GM19463 (cell line): Measurements from ENCODE around the gene LRRFIP1.

ENCODE experiments used
- ATAC-seq: cut with Tn5 transposase; IDR thresholded peaks from one replicate; pipeline ENCODE4 v1.9.1; 2021; ENCODE audit warnings: mild to moderate bottlenecking, moderate library complexity; ENCODE audit not compliant: unreplicated experiment

Gene LRRFIP1

DNA sequence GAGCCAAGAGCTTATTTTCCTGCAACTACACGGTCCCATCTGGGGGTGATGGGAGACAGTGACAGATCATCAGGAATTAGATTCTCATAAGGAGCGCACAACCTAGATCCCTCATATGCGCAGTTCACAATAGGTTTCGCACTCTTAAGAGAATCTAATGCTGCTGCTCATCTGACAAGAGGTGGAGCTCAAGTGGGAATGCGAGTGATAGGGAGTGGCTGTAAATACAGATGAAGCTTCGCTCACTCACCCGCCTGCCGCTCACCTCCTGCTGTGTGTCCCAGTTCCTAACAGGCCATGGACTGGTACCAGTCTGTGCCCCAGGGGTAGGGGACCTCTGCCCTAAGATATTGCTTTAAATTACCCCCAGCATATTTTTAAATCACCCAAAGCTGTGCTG lies 10.8 kb downstream of the LRRFIP1 start:
- ATAC-seq = no peak

DNA sequence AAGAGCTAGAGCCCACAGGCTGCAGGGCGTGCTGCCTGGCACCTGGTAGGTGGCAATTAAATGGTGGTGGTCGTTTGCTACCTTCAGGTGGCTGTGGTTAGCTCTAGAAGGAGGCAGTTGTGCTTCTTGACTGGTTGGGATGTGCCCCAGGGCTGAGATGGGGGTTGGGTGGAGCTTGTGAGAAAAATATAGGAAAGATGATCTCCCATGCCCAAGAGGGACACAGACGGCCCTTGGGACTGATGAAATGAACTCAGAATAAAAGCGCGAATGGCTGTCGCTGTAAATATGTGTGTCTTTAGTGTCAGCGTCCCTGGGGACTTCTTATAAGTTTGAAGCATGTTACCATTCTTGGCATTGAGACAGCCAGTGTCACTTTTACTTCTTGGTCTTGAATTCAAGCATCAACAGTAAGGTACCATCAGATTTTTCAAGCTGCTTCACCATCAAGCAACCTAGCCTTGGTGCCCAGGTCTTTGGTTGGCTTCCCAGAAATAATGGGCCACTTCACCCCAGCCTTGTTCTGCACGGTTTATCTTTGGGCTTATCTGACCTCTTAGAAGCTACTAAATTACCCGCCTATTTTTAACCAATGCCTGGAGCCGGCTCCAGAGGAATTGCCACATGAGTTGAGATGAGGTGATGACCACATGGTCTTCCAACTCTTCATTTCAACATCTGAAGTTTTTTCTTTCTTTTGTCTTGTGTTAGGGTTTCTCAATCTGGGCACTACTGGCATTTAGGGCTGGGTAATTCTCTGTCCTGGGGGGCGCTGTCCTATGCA lies 11.9 kb downstream of the LRRFIP1 start:
- ATAC-seq = no peak

DNA sequence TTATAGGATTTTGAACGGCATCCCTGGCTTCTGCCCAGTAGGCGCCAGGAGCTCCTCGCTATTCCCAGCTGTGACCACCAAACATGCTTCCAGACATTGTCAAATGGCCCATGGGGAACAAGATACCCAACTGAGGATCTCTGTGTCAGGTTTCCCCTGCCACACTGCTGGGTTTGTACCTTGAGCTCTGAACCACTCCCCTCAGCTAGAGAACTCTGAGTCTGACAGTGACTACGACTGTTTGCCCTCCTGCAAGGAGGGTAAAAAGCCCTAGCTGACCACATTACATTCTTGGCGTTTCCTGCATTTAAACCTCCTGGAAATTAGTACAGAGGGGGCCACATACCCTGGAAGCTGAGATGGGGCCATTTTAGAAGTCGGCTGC lies 12.4 kb downstream of the LRRFIP1 start:
- ATAC-seq = no peak

DNA sequence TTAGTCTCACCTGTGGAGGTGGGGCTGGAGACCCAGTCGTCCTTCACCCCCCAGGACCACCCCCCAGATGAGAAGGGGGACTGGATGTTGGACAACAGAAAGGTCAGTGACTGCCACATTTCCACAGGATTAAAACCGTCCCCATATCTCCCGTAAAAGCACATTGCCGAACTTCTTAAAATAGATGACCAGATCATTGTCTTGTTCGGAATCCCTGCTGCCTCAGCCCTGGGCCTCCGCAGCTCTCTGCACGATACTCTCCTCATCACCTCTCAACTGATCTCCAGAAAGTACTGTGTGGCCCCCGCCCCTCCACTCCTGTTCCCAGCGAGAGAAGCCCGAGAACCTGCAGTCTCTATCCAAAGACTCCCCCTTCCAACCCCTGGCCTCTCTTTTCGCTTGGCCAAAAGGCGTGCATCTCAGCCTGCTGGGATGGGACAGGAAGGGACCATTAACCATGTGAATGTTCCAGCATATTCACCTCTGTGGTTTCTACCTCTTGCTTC lies 13.2 kb downstream of the LRRFIP1 start:
- no peak for ATAC-seq

DNA sequence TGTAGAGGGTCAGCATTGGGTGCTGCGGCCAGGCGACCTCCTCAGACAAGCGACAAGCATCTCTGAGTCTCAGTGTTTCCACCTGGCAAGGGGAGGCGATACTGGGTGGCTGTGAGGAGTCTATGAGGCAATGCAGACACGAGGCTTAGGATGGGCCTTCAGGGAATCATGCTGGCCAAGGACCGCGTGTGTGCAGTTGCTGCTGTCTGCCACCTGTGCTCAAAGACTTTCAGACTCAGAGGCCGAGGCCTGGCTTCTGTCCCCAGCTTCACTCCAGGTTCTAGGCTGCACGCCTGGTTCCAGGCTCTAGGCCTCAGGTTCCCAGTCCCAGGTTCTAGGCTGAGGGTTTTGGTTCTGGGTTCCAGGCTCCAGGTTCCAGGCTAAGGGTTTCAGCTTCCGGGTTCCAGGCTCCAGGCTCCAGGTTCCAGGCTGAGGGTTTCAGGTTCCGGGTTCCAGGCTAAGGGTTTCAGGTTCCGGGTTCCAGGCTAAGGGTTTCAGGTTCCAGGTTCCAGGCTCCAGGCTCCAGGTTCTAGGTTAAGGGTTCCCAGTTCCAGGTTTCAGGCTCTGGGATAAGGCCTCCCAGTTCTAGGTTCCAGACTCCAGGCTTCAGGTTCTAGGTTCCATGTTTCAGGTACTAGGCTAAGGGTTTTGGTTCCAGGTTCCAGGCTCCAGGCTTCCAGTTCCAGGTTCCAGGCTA lies 14.8 kb downstream of the LRRFIP1 start:
- no peak for ATAC-seq

DNA sequence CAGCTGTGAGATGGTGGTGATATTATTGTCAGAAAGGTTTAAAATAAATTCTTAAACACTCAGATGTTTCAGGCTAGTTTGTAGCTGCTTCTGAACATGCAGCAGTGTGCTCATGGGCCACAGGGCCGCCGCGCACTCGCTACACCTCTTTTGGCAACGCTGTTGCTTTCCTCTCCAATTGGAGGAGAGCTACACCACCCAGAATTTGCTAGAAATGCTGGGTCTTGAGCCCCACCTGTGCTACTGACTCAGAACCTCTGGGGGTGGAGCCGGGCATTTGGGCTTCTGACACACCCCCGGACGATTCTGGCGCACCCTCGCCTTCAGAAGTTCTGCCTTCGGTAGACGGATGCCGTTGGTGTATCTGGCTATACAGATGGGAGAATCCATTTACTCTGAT lies 15.7 kb downstream of the LRRFIP1 start:
- ATAC-seq = no peak

DNA sequence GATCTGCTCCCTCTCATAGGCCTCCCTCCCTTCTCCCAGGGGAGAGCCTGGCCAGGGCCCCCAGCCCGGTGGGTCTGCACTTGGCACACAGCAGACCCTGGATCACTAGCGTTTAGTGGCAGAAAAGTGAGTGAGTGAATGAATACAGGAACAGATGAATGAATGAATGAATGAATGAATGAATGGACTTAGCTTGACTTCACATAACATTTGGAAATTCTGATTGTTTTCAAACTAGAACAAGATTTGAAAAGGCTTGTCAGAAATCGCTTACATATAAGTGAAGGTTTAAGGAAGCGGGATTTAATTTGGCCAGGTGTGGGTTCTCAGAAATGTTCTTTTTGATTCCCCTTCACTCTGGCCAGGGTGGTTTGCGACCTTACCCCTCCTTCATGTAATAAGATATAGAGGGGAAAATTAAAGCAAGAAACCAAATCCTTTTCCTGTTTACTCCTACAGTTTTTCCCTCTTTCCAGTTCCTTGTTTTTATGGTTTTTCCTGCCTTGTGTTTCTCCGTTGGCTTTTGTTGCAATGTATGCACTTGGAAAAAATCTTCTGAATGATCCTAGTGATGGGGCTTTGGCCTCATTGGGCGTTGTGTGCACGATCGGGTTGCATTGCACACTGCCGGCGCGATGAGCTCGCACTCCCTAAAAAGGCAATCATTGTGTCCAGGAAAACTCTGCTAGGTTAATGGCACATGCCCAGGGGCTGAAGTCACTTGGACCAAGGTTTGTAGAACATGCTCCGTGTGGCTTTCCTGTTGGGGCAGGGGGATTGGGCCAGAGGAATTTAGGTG lies 16.4 kb downstream of the LRRFIP1 start:
- ATAC-seq = no peak

DNA sequence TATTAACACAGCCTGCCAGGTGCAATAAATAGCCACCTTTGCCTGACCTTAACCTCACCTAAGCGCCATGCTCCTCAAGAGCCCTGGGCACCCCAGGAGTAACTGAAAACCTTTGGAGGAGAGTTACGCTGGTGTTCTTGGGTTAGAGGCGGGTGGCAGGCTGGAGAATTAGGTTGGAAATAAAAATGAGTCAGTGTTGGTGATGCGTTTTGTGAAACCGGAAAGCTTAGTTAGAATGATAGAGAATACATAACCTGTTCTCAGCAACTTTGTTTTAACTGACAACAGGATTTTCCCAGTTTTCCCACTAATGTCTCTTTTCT lies 17.0 kb downstream of the LRRFIP1 start:
- ATAC-seq = no peak

DNA sequence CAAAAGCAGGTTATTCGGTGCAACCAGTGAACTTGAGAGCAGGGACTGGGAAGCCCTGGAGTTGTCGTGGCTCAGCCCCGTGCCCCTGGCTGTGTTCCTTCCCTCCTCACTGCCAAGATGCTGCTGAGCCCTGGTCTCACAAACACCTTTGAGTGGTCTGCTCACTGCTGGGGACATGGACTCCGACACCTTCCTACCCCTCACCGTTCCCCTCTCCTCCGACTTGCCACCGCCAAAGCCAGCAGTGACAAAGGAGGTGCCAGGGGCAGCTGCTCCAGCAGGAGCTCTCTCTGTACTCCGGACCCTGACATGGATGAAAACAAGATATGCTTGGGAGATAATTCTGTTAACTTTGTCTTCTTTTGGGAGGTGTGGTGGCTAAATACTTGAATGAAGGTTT lies 17.9 kb downstream of the LRRFIP1 start:
- no peak for ATAC-seq

DNA sequence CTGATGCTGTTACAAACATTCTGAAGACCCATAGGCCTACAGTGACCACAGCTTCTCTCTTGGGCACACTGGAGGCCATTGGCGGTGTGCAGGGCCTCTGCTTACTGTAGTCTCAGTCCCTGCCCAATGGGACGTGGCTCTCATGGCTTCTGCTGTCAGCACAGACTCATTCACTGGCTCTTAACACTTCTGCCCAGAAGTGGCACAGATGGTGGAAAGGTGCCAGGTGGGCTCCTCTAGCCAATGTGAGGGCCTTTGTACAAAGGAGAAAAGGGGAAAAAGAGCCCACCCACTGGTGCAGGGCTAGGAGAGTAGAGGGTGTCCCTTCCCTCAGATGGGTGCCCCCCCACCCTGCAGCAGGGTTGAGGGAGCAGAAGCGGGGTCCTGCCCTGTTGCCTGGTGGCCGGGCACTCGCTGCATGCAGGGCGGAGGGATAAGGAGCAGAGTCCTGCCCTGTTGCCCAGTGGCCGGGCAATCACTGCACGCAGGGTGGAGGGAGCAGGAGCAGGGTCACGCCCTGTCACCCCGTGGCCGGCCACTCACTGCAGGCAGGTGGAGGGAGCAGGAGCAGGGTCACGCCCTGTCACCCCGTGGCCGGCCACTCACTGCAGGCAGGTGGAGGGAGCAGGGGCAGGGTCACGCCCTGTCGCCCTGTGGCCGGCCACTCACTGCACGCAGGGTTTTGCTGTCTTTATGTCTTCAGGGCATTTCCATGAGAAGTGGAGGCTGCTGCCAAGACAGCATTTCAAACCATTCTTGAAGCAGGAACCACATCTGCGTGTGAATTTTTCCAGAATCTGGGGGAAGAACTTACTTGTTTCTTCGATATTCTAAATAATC lies 20.0 kb downstream of the LRRFIP1 start:
- ATAC-seq = no peak

DNA sequence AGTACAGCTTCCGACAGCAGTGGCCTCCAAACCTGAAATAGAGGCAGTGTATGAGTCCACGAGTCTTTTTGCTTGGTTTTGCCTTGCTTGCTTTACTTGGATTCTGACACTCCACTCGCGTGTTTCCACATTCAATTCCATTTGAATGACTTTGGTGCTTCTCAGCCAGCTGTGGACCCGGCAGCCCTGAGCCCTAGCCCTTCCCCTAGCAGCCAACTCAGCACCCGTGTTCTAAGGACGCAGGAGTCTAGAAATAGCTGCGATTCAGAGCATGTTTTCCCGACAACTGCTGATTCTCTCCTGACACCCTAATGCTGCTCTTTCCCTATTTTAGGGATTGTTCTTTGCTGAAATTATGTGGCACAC lies 20.6 kb downstream of the LRRFIP1 start:
- no peak for ATAC-seq

DNA sequence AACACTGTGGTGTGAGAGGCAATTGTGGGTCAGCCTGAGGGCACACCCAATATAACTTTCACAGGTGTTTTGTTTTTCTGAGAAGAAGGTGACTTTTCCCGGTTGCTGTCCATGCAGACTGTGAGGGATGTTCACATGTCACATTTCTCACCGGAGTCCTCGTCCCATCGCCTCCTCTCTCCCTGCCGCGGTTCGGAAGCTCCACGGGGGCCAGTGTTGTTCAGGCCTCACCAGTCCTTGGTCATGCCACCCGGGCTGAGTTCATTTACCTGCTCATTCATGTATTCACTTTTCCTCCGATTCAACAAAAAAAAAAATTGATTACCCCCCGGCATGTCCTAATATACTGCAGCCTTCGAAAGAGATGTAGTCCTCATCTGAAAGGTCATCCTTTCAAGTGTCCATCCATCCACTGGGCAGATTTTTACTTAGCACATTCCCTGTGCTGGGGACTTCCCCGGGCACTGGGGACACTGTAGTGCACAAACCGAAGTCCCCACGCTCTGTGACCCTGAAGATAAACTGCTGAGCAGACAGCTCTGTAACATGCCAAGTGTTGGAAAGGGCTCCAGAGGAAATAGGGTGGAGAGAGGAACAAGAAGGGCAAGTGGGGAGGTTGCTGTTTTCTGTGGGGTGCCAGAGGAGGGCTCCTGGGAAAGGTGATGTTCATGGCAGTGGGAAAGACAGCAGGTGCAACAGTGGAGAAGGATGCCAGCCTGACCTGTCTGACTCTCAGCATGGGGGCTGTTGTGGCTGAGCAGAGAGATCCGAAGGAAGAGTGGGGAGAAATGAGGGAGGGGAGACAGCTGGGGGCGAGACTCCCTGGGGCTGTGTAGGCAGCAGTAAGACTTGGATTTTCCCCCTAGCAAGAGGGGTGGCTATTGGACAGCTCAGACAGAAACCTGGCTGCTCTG lies 22.4 kb downstream of the LRRFIP1 start:
- no peak for ATAC-seq

DNA sequence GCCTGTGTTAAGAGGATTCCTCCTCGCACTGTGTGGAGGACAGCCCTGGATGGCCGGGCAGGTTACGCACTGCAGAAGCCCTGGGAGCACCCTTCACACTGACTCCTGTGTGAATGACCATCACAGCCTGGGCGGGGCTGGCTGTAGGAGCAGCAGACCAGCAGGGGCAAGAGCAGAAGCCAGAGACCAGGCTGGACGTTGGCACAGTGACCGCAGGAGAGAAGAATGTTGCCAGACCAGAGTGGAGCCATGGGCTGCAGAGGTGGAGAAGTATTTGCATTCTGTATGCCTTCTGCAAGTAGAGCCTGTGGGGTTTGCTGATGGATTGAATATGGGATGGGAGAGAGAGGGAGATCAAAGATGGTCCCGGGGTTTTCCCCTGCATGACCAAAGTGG lies 23.1 kb downstream of the LRRFIP1 start:
- no peak for ATAC-seq

DNA sequence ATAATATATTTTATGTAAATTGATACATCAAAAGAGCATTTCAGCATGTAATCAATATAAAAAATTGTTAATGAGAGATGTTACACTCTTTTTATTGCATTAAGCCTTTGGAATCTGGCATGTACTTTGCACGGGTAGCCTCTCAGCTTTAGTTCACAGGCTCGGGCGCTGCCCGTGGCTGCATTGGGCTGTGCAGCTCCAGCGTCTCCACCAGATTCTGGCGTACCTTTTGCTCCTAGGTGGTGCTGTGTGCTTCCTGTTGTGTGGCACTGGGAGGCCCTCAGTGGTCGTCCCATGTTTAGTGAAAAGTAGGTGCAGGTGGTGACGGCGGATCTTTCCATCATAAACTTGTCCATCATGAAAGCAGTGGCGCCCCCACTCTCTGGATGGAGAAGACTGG lies 24.4 kb downstream of the LRRFIP1 start:
- no peak for ATAC-seq

DNA sequence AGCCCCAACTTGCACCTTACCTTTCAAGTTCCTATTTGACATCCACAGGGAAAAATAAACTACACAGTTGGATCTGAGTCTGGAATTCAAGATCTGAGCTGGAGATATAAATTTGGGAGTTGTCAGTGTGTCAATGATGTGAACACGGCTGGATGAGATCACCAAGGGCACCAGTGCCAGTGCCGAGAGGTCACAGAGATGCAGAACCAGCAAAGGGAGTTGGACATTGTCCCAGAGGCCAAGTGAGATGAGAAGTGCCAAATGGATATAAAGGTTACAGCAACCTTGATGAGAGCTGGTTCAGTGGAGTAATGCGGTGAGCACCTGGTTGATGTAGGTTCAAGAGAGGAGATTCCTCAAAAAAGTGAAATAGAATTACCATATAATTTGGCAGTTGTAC lies 24.8 kb downstream of the LRRFIP1 start:
- ATAC-seq = no peak

DNA sequence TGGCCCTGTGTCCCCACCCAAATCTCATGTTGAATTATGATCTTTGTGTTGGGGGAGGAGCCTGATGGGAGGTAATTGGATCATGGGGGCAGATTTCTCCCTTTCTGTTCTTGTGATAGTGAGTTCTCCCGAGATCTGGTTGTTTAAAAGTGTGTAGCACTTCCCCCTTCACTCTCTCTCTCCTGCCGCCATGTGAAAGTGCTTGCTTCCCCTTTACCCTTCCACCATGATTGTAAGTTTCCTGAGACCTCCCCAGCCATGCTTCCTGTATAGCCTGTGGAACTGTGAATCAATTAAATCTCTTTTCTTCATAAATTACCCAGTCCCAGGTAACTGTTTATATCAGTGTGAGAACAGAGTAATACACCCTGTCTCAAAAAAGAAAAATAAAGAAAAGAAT lies 25.5 kb downstream of the LRRFIP1 start:
- no peak for ATAC-seq

DNA sequence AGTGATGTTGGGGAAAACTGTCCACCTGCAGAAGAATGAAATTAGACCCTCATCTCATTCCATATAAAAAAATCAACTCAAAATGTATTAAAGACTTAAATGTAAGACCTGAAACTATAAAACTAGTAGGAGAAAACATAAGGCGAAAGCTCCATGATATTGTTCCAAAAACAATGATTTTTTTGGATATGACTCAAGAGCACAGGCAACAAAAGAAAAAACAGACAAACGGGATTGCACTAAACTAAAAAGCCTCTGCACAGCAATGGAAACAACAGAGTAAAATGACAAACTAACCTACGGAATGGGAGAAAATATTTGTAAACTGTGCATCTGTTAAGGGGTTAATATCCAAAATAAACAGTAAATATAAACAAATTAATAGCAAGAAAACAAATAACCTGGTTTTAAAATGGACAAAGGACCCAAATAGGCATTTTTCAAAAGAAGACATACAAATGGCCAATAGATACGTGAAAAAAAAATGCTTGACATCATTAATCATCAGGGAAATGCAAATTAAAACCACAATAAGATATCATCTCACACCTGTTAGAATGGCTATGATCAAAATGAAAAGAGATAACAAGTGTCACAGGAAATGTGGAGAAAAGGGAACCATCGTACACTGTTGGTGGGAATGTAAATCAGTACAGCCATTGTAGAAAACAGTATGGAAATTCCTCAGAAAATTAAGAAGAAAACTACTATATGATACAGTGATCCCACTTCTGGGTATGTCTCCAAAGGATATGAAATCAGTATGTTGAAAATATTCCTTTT lies 26.6 kb downstream of the LRRFIP1 start:
- ATAC-seq = no peak

DNA sequence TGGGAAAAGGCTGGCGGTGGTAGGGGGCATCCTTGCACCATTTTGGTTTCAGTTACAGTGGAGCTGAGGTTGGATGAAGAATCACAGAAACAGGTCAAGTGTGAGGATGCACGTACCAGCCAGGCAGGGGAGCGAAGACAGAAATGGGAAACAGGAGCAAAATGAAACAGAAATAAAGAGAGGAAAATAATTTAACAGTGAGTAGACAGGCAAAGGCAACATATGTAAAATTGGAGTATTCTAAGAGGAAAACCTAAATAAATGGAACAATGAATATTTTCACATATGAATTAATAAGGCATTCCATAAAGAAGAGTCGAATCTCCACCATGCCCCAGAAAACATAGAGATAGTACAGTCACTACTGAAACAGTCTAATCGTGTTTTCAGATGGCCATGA lies 29.7 kb downstream of the LRRFIP1 start:
- ATAC-seq = no peak

DNA sequence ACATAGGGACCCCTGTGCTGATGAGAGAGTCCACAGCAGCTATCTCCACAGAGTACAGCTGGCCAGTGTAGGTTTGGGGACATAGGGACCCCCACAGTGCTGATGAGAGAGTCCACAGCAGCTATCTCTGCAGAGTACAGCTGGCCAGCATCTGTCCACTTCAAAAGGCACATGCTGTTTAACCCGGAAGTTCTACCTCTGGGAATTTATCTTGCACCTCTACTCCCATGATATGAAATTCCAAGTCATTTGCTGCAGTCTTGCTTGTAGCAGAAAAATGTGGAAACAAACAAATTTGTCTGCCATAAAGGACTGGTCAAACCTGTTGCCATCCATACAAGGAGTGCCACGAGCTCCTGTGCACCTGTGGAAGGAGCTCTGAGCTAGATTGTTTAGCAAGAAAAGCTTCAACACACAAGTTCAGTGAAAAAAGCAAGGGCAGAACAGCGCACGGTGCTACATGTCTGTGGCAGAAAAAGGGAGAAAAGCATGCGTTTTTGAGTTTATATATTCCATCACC lies 33.1 kb downstream of the LRRFIP1 start:
- ATAC-seq = no peak
